ENCODE results near the gene GALNT7. TPM values are rescaled to one million over a fixed set of nuclear protein-coding genes. Genes with fewer than 3 reads are reported as not detected.

The GALNT7 gene
- total and polyA plus RNA-seq, 2 donors (not counting 3 experiments of a cell fraction or from before 2014, with no cell fraction given): 19.6 to 54.6 TPM

- no peaks in the 10 kb centered on the region for H3K27me3 ChIP-seq (ENCODE audit: control insufficient read depth in 2 of 2, insufficient read depth in 2 of 2, low read length in 2 of 2)
- POLR2A ChIA-PET: no interaction called here
- DNase-seq (ENCODE audit: low read depth, low spot score) (no peak), FAIRE-seq (no peak)
- dilution Hi-C loops (cut with MboI; ENCODE audit: extremely low pct_ligation_motif_present, low sequenced_read_pairs) (no loop called here), intact Hi-C loops (cut with micrococcal nuclease) (no loop called here)
- TF ChIP-seq EZH2 (IDR thresholded peaks at IDR 0.05; ENCODE audit: borderline replicate concordance, low read depth, low read length, severe bottlenecking) (no peak), MAX (IDR thresholded peaks at IDR 0.05; ENCODE audit: insufficient read depth, insufficient read length) (no peak), CTCF (IDR thresholded peaks at IDR 0.05; ENCODE audit: extremely low read depth in 1 of 2, insufficient read depth in 1 of 2, low read depth in 1 of 2, low read length in 2 of 2) (no peak), FOS (IDR thresholded peaks at IDR 0.05; ENCODE audit: borderline replicate concordance, insufficient read depth, low read length) (no peak), JUN (IDR thresholded peaks at IDR 0.05; ENCODE audit: borderline replicate concordance, insufficient read depth, insufficient read length, low read depth) (no peak), MYC (IDR thresholded peaks at IDR 0.05; ENCODE audit: low read depth, low read length) (no peak), POLR2AphosphoS5 (IDR thresholded peaks at IDR 0.05; ENCODE audit: insufficient read depth, low read depth, low read length) (no peak), POLR2A (IDR thresholded peaks at IDR 0.05; ENCODE audit: low read depth, low read length) (no peak), GATA2 (IDR thresholded peaks at IDR 0.05; ENCODE audit: insufficient read depth, insufficient read length, low read depth, low read length) (no peak)
- H3K4me2 ChIP-seq (ENCODE audit: insufficient read depth, low read length): no peak overlapping the region
- H2AFZ ChIP-seq (ENCODE audit: low read depth, low read length): no peak overlapping the region
- H4K20me1 ChIP-seq (replicated peaks; ENCODE audit: control insufficient read depth, extremely low read depth, insufficient read depth, low read length): no peaks in the 10 kb centered on the region
- H3K9ac ChIP-seq (replicated peaks; ENCODE audit: extremely low read depth, insufficient read depth, low read length): no peak overlapping the region
- CTCF ChIA-PET: interaction anchor here (1.1 to 1.8 kb wide), 3 partner anchors 9 to 18 kb away, joined by 3 to 7 read pairs (median 4); no protein-coding TSS in a partner anchor
- H3K9me1 ChIP-seq (replicated peaks; ENCODE audit: control insufficient read depth, extremely low read depth, insufficient read depth, low read length): no peaks in the 10 kb centered on the region
- H3K4me3 ChIP-seq (replicated peaks in 1 of 3; ENCODE audit: insufficient read depth in 1 of 3, low read depth in 1 of 3, low read length in 3 of 3): no peak overlapping the region
- H3K36me3 ChIP-seq (ENCODE audit: control insufficient read depth in 2 of 2, extremely low read depth in 1 of 2, insufficient read depth in 2 of 2, low read length in 2 of 2): no peaks in the 10 kb centered on the region
- H3K27ac ChIP-seq (ENCODE audit: insufficient read depth, low read depth, low read length): no peak overlapping the region
- peaks cover 4% of the 10 kb centered on the region for H3K79me2 ChIP-seq (ENCODE audit: control insufficient read depth, insufficient read depth, low read length)
- peaks cover 45% of the 10 kb centered on the region for H3K4me1 ChIP-seq (ENCODE audit: control insufficient read depth, extremely low read depth, insufficient read depth, low read length)
- BruUV-seq (replicated peaks): no TSS peak
- H3K9me3 ChIP-seq (replicated peaks; ENCODE audit: control insufficient read depth, insufficient read depth, low read length): no peaks in the 10 kb centered on the region
Observed at GRCh38 chr4:173214231-173214630, 45.6 kb downstream of the GALNT7 start.

Data from endothelial cell of umbilical vein (primary cell).